HK-2 (cell line): ENCODE measurements around the gene PWP1.
"Not testable (repeated sequence)": the region's sequence is repeated elsewhere in the genome, so short reads cannot be mapped to it uniquely, and the experiment has no call there.

Source experiments
- DNase-seq: peaks from one replicate; pipeline ENCODE4 v3.0.0-alpha.2; 2018; ENCODE audit not compliant: unreplicated experiment

Gene PWP1

GRCh38 chr12:107668320-107669098 lies 17.1 kb upstream of the PWP1 start:
- DNase-seq: no peak

- DNase-seq: no peak
These were observed 15.7 kb upstream of the PWP1 start for GRCh38 chr12:107669946-107670345.

- DNase-seq: no peak
These were observed 14.5 kb upstream of the PWP1 start for GRCh38 chr12:107670999-107671643.

GRCh38 chr12:107677671-107678070 lies 7.9 kb upstream of the PWP1 start:
- no peak for DNase-seq

- no peak for DNase-seq
These were observed 6.3 kb upstream of the PWP1 start for GRCh38 chr12:107679336-107679735.

GRCh38 chr12:107681455-107681835 lies 4.2 kb upstream of the PWP1 start:
- no peak for DNase-seq

GRCh38 chr12:107681836-107682820 lies 3.5 kb upstream of the PWP1 start:
- no peak for DNase-seq

GRCh38 chr12:107684029-107684795 lies 1.4 kb upstream of the PWP1 start:
- DNase-seq: no peak

GRCh38 chr12:107684990-107685359 lies 624 bp upstream of the PWP1 start:
- peak; percentile 27 for DNase-seq

GRCh38 chr12:107695772-107696171 lies 10.2 kb downstream of the PWP1 start:
- not testable (repeated sequence) for DNase-seq

- DNase-seq: no peak
These were observed 16.5 kb downstream of the PWP1 start for GRCh38 chr12:107702106-107702505.

- DNase-seq: no peak
These were observed 18.4 kb downstream of the PWP1 start for GRCh38 chr12:107704041-107704440.

- not testable (repeated sequence) for DNase-seq
These were observed 19.9 kb downstream of the PWP1 start for GRCh38 chr12:107705522-107705921.

GRCh38 chr12:107715780-107716179 lies 30.2 kb downstream of the PWP1 start:
- no peak for DNase-seq

- DNase-seq: no peak
These were observed 33.0 kb downstream of the PWP1 start for GRCh38 chr12:107718606-107719005.

GRCh38 chr12:107727327-107727726 lies 41.7 kb downstream of the PWP1 start:
- not testable (repeated sequence) for DNase-seq

- DNase-seq: not testable (repeated sequence)
These were observed 42.1 kb downstream of the PWP1 start for GRCh38 chr12:107727742-107728141.

- no peak for DNase-seq
These were observed 45.2 kb downstream of the PWP1 start for GRCh38 chr12:107730618-107731341.

GRCh38 chr12:107731366-107731765 lies 45.8 kb downstream of the PWP1 start:
- peak; percentile 8 for DNase-seq

GRCh38 chr12:107732365-107732764 lies 46.8 kb downstream of the PWP1 start:
- DNase-seq: no peak

GRCh38 chr12:107734139-107734538 lies 48.5 kb downstream of the PWP1 start:
- DNase-seq: no peak
